Stimulated activated CD4-positive, alpha-beta T cell treated with anti-CD3 and anti-CD28 coated beads, Interleukin-4, amount 100 ng/mL, for 4 hours (primary cell): ENCODE measurements around the gene EXT2.

Experiments
- DNase-seq, 2 experiments: peaks; one replicate each; pipeline ENCODE4 v3.0.0-alpha.2; 2020

EXT2 gene

GRCh38 chr11:44248109-44248508 lies 152.6 kb downstream of the EXT2 start:
- DNase-seq: no peak

GRCh38 chr11:44250421-44250820 lies 154.9 kb downstream of the EXT2 start:
- DNase-seq: no peak

- no peak for DNase-seq
These were observed 157.6 kb downstream of the EXT2 start for GRCh38 chr11:44252999-44253602.

- DNase-seq: no peak
These were observed 160.1 kb downstream of the EXT2 start for GRCh38 chr11:44255406-44256071.

- no peak for DNase-seq
These were observed 161.3 kb downstream of the EXT2 start for GRCh38 chr11:44256673-44257291.

GRCh38 chr11:44257338-44258189 lies 162.1 kb downstream of the EXT2 start:
- no peak for DNase-seq

GRCh38 chr11:44258190-44258489 lies 162.7 kb downstream of the EXT2 start:
- no peak for DNase-seq

- DNase-seq: no peak
These were observed 163.5 kb downstream of the EXT2 start for GRCh38 chr11:44258839-44259420.

- no peak for DNase-seq
These were observed 164.6 kb downstream of the EXT2 start for GRCh38 chr11:44260081-44260480.

- DNase-seq: no peak
These were observed 166.5 kb downstream of the EXT2 start for GRCh38 chr11:44261800-44262591.

GRCh38 chr11:44263738-44264437 lies 168.4 kb downstream of the EXT2 start:
- DNase-seq: no peak

- DNase-seq: no peak
These were observed 168.9 kb downstream of the EXT2 start for GRCh38 chr11:44264438-44264749.

GRCh38 chr11:44264761-44265160 lies 169.3 kb downstream of the EXT2 start:
- no peak for DNase-seq

- no peak for DNase-seq
These were observed 170.7 kb downstream of the EXT2 start for GRCh38 chr11:44266056-44266780.

- DNase-seq: no peak
These were observed 171.7 kb downstream of the EXT2 start for GRCh38 chr11:44267006-44267749.

GRCh38 chr11:44267750-44268613 lies 172.5 kb downstream of the EXT2 start:
- no peak for DNase-seq

- no peak for DNase-seq
These were observed 173.2 kb downstream of the EXT2 start for GRCh38 chr11:44268614-44269080.

GRCh38 chr11:44269369-44270351 lies 174.2 kb downstream of the EXT2 start:
- no peak for DNase-seq
